Measurements from ENCODE around the gene MAML3. TPM values are rescaled to one million over a fixed set of nuclear protein-coding genes. Genes with fewer than 3 reads are reported as not detected.

MAML3 gene
- total RNA-seq, 4 donors from 2014 or later = 18.2 to 42.7 (median 28.6) TPM

DNA sequence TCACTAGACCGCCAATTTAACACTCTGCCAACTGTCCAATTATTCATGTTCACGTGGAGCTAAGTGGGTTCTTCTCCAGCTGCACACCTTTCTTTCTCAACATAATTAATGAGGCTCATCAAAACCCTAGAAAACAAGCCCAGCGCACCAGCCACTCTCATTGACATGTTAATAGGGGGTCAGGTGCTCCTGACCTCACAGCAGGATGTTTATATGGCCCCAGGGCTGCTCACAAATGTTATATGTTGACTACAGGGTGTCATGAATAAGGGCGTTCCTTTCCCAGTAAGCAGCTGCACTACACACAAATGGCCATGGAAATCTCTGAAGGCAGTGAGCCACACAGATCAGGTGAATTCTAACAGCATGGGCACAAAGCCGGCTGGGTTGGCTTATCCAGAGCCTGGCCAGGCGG lies 278.6 kb downstream of the MAML3 start:
- Histone ChIP-seq H3K4me3 (no peak overlapping the region), H3K27ac (no peak overlapping the region), H3K9me3 (no peaks in the 10 kb centered on the region), H3K4me1 (peaks cover 15% of the 10 kb centered on the region), H3K36me3 (no peaks in the 10 kb centered on the region), H3K27me3 (no peaks in the 10 kb centered on the region)
- DNase-seq (ENCODE audit: low spot score in 2 of 2) = no peak
- no peak for TF ChIP-seq CTCF (IDR thresholded peaks at IDR 0.05)
- TF ChIP-seq POLR2A (IDR thresholded peaks at IDR 0.05) = no peak
- WGBS = 68% methylated on average over 6 of the region's 6 CpGs

DNA sequence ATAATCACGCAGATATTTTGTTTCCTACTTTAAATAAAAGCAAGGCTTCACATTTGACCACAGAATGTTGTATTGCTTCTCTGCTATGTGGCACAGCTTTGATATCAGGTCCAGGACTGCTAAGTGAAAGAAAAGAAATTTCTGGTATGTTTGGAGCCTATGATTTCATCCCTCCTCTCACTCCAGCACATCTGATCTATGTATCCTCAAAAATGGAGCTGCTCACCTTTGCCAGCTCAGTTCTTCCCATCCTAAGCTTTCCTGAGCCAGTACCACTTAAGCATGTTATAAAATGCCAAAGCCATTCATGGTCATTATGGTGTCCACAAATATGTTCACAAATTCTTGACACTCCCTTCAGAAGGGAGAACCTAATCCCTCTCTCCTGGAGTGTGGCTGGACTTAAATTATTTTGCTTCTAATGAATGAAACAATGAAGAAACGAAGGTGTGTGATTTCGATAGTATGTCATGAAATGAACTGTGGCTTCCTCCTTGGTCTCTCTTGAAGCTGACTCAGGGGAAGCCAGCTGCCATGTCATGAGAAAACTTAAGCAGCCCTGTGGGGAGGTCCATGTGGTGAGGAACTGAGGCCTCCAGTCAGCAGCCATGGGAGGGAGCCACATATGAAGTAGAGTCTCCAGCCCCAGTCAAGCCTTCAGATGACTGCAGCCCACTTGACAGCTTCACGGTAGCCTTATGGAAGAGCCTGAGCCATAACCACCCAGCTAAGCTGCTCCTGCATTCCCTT lies 280.7 kb downstream of the MAML3 start:
- TF ChIP-seq POLR2AphosphoS5 (IDR thresholded peaks at IDR 0.05) (no peak), POLR2A (IDR thresholded peaks at IDR 0.05) (no peak), CTCF (IDR thresholded peaks at IDR 0.05) (no peak), EP300 (IDR thresholded peaks at IDR 0.05) (no peak)
- DNase-seq (ENCODE audit: low spot score in 2 of 2) = no peak
- Histone ChIP-seq H3K27ac (no peak overlapping the region), H3K9me3 (no peaks in the 10 kb centered on the region), H3K27me3 (no peaks in the 10 kb centered on the region), H3K4me3 (no peak overlapping the region), H3K4me1 (peaks cover 15% of the 10 kb centered on the region), H3K36me3 (no peaks in the 10 kb centered on the region)
- WGBS = 89% methylated on average over 4 of the region's 4 CpGs

DNA sequence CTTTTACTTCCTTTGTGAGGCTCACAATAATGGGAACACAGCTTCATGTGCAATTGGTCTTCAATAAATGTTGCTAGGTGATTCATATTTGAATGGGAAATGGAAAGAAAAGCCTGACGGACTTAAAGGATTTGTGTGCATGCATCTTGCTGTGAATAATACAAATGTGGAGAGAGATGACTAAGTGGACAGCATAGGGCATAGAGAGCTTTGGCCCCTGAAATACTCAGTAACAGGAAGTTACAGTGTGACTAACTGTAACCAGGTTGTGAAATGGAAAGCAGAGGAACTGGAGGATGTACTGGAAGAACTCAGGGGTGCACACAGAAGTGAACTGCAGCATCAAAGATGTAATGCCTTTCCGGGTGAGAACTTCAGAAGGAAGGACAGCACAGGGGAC lies 281.7 kb downstream of the MAML3 start:
- no peak for DNase-seq (ENCODE audit: low spot score in 2 of 2)
- H3K27ac ChIP-seq = no peak overlapping the region
- no peak overlapping the region for H3K4me3 ChIP-seq
- WGBS = 73% methylated on average over 2 of the region's 2 CpGs
- no peaks in the 10 kb centered on the region for H3K27me3 ChIP-seq
- no peaks in the 10 kb centered on the region for H3K9me3 ChIP-seq
- peaks cover 15% of the 10 kb centered on the region for H3K4me1 ChIP-seq
- TF ChIP-seq POLR2AphosphoS5 (IDR thresholded peaks at IDR 0.05) (no peak), EP300 (IDR thresholded peaks at IDR 0.05) (no peak), POLR2A (IDR thresholded peaks at IDR 0.05) (no peak), CTCF (IDR thresholded peaks at IDR 0.05) (no peak)
- no peaks in the 10 kb centered on the region for H3K36me3 ChIP-seq

- Histone ChIP-seq H3K9me3 (no peaks in the 10 kb centered on the region), H3K4me1 (no peaks in the 10 kb centered on the region), H3K27ac (no peak overlapping the region), H3K4me3 (no peak overlapping the region), H3K27me3 (no peaks in the 10 kb centered on the region), H3K36me3 (no peaks in the 10 kb centered on the region)
- no peak for TF ChIP-seq EP300 (IDR thresholded peaks at IDR 0.05)
- TF ChIP-seq CTCF (IDR thresholded peaks at IDR 0.05) = no peak
- no peak for TF ChIP-seq POLR2AphosphoS5 (IDR thresholded peaks at IDR 0.05)
- no peak for TF ChIP-seq POLR2A (IDR thresholded peaks at IDR 0.05)
- DNase-seq (ENCODE audit: low spot score in 2 of 2) = no peak
- 76% methylated on average over 4 of the region's 4 CpGs for WGBS
Observed at GRCh38 chr4:139869810-139870209, 284.2 kb downstream of the MAML3 start.

DNA sequence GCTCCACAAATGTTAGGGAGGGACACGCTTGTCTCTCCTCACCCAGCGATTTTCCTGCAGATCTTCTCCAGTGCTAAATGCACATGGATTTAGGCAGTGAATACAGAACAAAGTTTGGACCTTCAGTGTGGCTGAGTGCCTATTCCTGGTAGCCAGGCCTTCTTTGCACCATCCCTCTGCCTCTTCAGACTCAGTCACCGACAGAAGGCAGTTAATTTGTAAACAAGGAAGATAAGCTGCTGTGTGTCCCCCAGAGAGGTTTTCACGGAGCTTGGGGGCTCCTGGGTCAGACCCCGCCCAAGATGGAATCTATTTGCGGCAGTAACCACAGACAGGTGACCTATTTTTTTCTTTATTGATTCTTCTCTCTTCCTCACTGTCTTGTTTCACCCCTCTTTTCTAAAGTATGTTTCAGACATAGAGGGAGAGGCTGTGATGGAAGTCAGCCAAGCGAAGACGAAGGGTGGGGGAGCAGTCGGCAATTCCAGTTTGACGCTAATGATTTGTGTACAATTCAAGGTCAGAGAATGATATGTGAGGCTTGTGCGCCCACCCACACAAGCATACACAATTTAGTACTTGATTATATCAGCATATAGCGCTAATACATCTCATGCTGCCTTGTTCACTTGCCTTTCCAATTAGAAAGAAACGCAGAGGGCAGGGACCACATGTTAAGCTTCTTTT lies 287.6 kb downstream of the MAML3 start:
- no peak for TF ChIP-seq CTCF (IDR thresholded peaks at IDR 0.05)
- no peak for TF ChIP-seq POLR2A (IDR thresholded peaks at IDR 0.05)
- no peak for TF ChIP-seq EP300 (IDR thresholded peaks at IDR 0.05)
- TF ChIP-seq POLR2AphosphoS5 (IDR thresholded peaks at IDR 0.05) = no peak
- WGBS = 77% methylated on average over 13 of the region's 13 CpGs

More for the DNA sequence above, 287.6 kb downstream of the MAML3 start:
- Histone ChIP-seq H3K27me3 (no peaks in the 10 kb centered on the region), H3K4me3 (no peak overlapping the region), H3K9me3 (no peaks in the 10 kb centered on the region), H3K36me3 (no peaks in the 10 kb centered on the region), H3K27ac (no peak overlapping the region), H3K4me1 (no peaks in the 10 kb centered on the region)
- no peak for DNase-seq (ENCODE audit: low spot score in 2 of 2)

All from suprapubic skin (tissue), 4 donors.